ENCODE results near the gene PTPRT. TPM values are rescaled to one million over a fixed set of nuclear protein-coding genes. Genes with fewer than 3 reads are reported as not detected.

PTPRT gene
- total RNA-seq, 4 donors from 2014 or later: 0.04 TPM; not detected in 3

DNA sequence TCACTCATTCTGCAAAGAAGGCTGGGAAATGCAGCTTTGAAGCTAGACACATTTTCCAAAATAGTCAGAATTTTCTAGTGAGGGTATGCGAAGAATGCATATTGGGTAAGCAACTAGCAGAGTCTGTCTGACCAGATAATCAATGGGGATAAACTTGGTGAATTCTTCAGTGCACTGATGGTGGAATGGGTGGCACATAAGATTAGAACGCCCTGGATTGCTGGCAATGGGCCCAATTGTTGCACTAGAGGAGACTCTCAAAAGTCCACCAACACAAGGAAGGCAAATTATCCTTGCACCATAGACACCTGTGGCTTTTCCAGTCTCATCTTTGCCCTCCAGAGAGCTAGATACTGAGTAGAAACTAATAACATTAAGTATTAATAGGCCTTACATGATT is 167.6 kb downstream of the PTPRT start:
- ATAC-seq: no peak
- Histone ChIP-seq H3K27ac (no peak overlapping the region), H3K36me3 (no peaks in the 10 kb centered on the region), H3K9me3 (no peaks in the 10 kb centered on the region), H3K4me3 (no peak overlapping the region), H3K27me3 (peaks cover 13% of the 10 kb centered on the region), H3K4me1 (no peaks in the 10 kb centered on the region)
- WGBS, 2 donors (ENCODE audit: low coverage in 1 of 2): 63 to 75% methylated on average over 2 of the region's 2 CpGs
- TF ChIP-seq EP300 (IDR thresholded peaks at IDR 0.05): no peak
- TF ChIP-seq, protein P1, sequence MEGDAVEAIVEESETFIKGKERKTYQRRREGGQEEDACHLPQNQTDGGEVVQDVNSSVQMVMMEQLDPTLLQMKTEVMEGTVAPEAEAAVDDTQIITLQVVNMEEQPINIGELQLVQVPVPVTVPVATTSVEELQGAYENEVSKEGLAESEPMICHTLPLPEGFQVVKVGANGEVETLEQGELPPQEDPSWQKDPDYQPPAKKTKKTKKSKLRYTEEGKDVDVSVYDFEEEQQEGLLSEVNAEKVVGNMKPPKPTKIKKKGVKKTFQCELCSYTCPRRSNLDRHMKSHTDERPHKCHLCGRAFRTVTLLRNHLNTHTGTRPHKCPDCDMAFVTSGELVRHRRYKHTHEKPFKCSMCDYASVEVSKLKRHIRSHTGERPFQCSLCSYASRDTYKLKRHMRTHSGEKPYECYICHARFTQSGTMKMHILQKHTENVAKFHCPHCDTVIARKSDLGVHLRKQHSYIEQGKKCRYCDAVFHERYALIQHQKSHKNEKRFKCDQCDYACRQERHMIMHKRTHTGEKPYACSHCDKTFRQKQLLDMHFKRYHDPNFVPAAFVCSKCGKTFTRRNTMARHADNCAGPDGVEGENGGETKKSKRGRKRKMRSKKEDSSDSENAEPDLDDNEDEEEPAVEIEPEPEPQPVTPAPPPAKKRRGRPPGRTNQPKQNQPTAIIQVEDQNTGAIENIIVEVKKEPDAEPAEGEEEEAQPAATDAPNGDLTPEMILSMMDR (IDR thresholded peaks at IDR 0.05): no peak
- no peak for TF ChIP-seq POLR2A (IDR thresholded peaks at IDR 0.05)
- TF ChIP-seq POLR2AphosphoS5 (IDR thresholded peaks at IDR 0.05): no peak

DNA sequence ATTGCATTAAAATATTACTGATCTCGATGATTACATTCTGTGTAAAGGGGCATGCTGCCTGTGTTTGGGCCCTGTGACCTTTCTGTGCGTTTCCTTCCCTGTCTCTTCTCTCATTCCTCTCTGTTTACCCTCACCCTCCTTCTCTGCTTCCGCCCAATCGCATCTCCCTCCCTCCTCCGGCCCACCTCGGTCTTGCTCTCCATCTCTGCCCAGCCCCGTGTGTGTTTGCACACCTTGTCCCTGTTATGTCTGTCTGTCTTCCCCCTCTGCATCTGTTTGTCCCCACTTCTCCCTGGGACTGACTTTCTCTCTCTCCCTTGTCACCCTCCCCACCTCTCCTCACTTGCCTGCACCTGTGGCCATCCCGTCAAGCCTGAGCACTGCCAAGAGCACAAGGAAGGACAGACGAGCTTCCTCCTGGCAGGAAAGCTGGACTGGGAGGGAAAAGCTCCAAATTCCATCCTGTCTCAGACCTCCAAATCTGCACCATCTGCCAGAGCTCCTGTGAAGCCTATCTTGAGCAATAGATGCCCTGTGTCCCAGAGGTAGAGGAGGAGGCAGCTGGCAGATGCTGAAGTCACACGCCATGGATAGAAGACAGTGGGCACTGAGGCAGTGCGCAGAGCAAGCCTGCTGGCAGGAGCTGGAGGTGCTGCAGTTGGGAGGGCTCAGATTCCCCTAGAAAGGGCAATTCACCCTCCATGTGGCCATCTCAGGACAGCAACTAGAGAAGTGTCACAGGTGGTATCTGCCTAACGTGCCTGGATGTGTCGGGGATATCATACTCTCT is 172.3 kb downstream of the PTPRT start:
- no peak for ATAC-seq
- H3K4me3 ChIP-seq: no peak overlapping the region
- WGBS, 2 donors (ENCODE audit: low coverage in 1 of 2): 44 to 47% methylated on average over 7 to 8 of the region's 13 CpGs
- H3K27ac ChIP-seq: no peak overlapping the region
- H3K36me3 ChIP-seq: no peaks in the 10 kb centered on the region
- no peaks in the 10 kb centered on the region for H3K9me3 ChIP-seq
- TF ChIP-seq, protein P1 (IDR thresholded peaks at IDR 0.05): no peak
- no peak for TF ChIP-seq POLR2AphosphoS5 (IDR thresholded peaks at IDR 0.05)
- no peak for TF ChIP-seq POLR2A (IDR thresholded peaks at IDR 0.05)
- peaks cover 13% of the 10 kb centered on the region for H3K27me3 ChIP-seq
- H3K4me1 ChIP-seq: no peaks in the 10 kb centered on the region

DNA sequence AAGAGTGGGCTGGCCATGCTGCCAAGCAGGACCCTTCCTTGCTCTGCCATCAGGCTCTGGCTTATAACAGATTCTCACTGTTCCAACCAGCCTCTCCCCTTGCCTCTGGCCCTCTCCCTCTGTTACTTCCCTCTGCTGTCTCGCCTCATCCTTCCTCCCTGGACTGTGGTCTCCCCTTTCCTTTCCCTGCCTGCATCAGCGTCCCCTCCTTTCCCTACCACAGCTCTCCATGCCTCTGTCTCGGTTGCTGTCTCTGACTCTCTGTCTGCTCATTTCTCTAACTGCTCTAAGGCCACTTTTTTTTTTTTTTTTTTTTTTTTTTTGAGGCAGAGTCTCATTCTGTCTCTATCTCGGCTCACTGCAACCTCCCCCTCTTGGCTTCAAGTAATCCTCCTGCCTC is 173.4 kb downstream of the PTPRT start:
- H3K9me3 ChIP-seq: no peaks in the 10 kb centered on the region
- H3K27ac ChIP-seq: no peak overlapping the region
- TF ChIP-seq POLR2AphosphoS5 (IDR thresholded peaks at IDR 0.05) (no peak), EP300 (IDR thresholded peaks at IDR 0.05) (no peak), POLR2A (IDR thresholded peaks at IDR 0.05) (no peak)
- TF ChIP-seq, protein P1 (IDR thresholded peaks at IDR 0.05): no peak
- 39 to 55% methylated on average over 3 to 4 of the region's 4 CpGs for WGBS, 2 donors (ENCODE audit: low coverage in 1 of 2)
- no peaks in the 10 kb centered on the region for H3K4me1 ChIP-seq
- H3K36me3 ChIP-seq: no peaks in the 10 kb centered on the region
- no peak overlapping the region for H3K4me3 ChIP-seq
- H3K27me3 ChIP-seq: peaks cover 13% of the 10 kb centered on the region
- ATAC-seq: no peak

GRCh38 chr20:43015566-43015965 is 174.1 kb downstream of the PTPRT start:
- TF ChIP-seq POLR2AphosphoS5 (IDR thresholded peaks at IDR 0.05) (no peak), POLR2A (IDR thresholded peaks at IDR 0.05) (no peak), EP300 (IDR thresholded peaks at IDR 0.05) (no peak)
- TF ChIP-seq, protein P1 (IDR thresholded peaks at IDR 0.05): no peak
- no peaks in the 10 kb centered on the region for H3K36me3 ChIP-seq

DNA sequence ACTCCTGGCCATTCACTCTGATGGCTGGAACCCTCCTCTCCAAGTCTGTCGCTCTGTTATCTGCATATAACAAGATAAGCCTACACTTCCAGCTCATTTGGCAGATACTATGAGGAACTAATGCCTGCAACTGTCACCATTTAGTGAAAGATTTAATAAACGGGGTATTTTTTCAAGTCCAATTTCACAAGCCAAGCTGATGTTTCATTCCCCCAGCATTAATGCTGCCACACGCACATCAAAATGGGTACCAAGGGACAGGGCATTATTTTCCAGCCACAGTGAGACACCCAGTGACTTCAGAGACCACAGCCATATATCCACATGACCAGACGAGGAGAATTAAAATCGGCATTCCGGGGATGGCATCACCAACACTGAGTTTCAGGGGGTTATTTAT is 175.5 kb downstream of the PTPRT start:
- TF ChIP-seq, protein P1 (IDR thresholded peaks at IDR 0.05): no peak
- no peak for TF ChIP-seq POLR2AphosphoS5 (IDR thresholded peaks at IDR 0.05)
- no peak for TF ChIP-seq EP300 (IDR thresholded peaks at IDR 0.05)
- TF ChIP-seq POLR2A (IDR thresholded peaks at IDR 0.05): no peak
- no peaks in the 10 kb centered on the region for H3K9me3 ChIP-seq
- H3K4me3 ChIP-seq: no peak overlapping the region
- H3K4me1 ChIP-seq: no peaks in the 10 kb centered on the region
- no peak overlapping the region for H3K27ac ChIP-seq
- WGBS, 2 donors (ENCODE audit: low coverage in 1 of 2): 73 to 75% methylated on average over 4 to 5 of the region's 6 CpGs
- no peaks in the 10 kb centered on the region for H3K36me3 ChIP-seq
- peaks cover 13% of the 10 kb centered on the region for H3K27me3 ChIP-seq
- ATAC-seq: no peak

More at GRCh38 chr20:43015566-43015965, 174.1 kb downstream of the PTPRT start:
- ATAC-seq: no peak
- Histone ChIP-seq H3K9me3 (no peaks in the 10 kb centered on the region), H3K4me1 (no peaks in the 10 kb centered on the region), H3K27me3 (peaks cover 13% of the 10 kb centered on the region), H3K27ac (no peak overlapping the region), H3K4me3 (no peak overlapping the region)
- 86% methylated on average over 1 of the region's 1 CpG; no CpG with 5 or more reads in 1 of the 2 donors for WGBS, 2 donors (ENCODE audit: low coverage in 1 of 2)

Data from gastroesophageal sphincter (tissue), 4 donors.